Tongue (tissue), 2 donors: ENCODE results near the gene OR5M10. TPM values are rescaled to one million over a fixed set of nuclear protein-coding genes. Genes with fewer than 3 reads are reported as not detected.
A peak's percentile ranks its signal among the peaks of the same experiment; 100 is the strongest.
"Not testable (repeated sequence)": the region's sequence is repeated elsewhere in the genome, so short reads cannot be mapped to it uniquely, and the experiment has no call there.

Experiments used
- DNase-seq: peaks from one replicate; pipeline ENCODE4 v3.0.0-alpha.2; 2015
- total RNA-seq: library from RNA; depleted of rRNA; stranded (reverse); fragments of >200 nt; gene quantifications from one replicate; pipeline ENCODE4 v1.2.3, GENCODE V29; 2014

OR5M10 gene
- total RNA-seq, result not detected

DNA sequence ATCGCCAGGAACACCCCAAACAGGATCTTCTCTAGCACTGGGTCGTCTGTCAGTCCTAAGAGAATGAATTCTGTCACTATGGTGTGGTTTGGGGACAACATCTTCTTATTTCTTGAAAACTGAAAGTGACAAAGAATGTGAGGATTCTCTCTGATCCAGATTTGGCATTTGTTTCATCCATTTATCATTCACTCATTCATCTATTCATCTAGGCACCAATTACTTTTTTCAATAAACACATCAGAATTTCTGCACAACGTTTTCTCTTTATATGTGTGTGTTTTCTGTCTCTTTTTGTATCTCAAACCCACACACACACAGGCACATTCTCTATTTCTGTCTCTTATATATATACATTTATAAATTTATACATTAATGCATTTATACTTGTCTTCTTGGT is at the start of gene OR5M10:
OR5M10 (minus strand) TSS at position 101 of the 400 bp plus-strand sequence; CDS start at position 101, 0 bp downstream.
- no peak for DNase-seq

DNA sequence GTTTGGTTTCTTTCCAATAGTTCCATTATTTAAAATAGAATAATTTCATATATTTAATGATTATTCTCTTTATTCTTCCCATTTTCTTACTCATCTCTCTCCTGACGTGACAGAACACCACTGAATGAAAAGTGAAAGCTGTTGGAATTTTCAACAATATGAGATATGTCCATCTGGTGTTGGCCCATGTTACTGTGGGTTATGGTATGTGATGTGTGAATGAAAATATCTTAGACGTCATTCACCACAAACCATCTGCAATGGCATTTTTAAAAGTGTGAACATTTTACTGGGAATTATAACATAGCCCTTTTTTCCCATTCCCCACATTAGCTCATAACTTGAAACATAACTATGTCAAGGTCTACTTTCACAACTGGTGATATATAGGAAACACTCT is 48.4 kb upstream of the OR5M10 start:
- no peak for DNase-seq

DNA sequence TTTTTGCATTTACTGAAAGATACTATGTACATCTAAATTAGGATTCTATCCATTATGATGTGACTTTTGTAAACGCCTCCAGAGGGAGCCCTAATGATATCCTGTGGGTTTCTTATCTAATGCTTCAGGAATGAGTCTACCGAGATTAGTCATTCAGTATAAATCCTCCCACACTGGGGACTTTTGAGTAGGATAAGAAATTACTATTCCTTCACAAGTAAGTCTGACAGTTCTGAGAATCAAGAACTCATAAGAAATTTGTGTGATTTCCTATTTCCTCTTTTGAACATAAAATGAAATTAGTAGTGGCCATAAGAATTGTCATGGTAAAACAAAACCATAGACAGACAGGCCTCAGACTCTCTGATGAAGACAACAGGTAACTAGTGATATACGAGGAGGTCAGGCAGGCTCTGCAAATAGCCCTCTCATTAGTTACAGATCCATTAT is 47.2 kb upstream of the OR5M10 start:
- peak; percentile 40 for DNase-seq

DNA sequence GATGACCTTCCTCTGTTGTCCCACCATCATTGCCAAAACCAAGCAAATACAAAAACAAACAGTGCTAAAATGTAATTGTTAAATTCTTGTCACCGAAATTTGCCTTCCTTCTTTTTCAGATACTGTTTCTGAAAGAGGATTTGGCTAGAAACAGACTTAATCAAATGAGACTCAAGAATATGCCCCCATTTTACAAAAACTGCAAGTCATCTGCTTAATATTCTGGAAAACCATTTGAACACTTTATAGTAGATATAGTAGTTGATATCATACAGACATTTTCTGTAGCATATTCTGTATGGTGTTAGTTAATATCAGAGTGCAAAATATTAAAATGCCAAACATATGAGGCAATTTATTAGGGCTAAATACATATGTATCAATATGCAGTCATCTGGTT is 33.7 kb upstream of the OR5M10 start:
- no peak for DNase-seq

DNA sequence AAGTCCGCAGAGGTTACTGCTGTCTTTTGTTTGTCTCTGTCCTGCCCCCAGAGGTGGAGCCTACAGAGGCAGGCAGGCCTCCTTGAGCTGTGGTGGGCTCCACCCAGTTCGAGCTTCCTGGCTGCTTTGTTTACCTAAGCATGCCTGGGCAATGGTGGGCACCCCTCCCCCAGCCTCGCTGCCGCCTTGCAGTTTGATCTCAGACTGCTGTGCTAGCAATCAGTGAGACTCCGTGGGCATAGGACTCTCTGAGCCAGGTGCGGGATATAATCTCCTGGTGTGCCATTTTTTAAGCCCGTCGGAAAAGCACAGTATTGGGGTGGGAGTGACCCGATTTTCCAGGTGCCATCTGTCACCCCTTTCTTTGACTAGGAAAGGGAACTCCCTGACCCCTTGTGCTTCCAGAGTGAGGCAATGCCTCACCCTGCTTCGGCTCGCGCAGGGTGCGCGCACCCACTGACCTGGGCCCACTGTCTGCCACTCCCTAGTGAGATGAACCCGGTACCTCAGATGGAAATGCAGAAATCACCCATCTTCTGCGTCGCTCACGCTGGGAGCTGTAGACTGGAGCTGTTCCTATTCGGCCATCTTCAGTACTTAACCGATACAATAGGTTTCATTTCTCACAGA is 14.7 kb upstream of the OR5M10 start:
- DNase-seq, result not testable (repeated sequence)

DNA sequence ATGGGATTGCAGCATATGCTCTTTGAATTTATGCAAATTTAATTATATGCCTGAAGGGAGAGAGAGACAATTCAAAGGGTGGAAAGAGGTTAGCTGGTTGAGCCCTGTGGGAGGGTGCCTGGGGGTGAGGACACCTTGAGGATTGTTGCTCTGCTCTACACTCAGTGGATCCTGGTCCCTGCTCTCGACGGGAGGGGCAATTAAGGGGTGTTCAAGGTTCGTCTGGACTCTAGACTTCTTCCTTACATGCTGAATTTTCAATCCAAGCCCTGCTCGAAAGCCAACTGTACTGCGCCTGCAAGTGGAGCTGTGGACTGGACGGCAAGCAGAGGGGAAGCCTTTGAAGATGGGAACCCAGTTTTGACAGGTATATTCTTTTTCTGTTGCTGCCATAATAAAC is 18.9 kb downstream of the OR5M10 start:
- DNase-seq, result no peak

DNA sequence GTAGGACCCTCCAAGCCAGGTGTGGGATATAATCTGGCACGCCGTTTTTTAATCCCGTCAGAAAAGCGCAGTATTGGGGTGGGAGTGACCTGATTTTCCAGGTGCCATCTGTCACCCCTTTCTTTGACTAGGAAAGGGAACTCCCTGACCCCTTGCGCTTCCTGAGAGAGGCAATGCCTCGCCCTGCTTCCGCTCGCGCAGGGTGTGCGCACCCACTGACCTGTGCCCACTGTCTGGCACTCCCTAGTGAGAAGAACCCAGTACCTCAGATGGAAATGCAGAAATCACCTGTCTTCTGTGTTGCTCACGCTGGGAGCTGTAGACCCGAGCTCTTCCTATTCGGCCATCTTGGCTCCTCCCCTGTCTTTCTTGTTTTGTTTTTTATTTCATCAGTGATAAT is 22.8 kb downstream of the OR5M10 start:
- not testable (repeated sequence) for DNase-seq

DNA sequence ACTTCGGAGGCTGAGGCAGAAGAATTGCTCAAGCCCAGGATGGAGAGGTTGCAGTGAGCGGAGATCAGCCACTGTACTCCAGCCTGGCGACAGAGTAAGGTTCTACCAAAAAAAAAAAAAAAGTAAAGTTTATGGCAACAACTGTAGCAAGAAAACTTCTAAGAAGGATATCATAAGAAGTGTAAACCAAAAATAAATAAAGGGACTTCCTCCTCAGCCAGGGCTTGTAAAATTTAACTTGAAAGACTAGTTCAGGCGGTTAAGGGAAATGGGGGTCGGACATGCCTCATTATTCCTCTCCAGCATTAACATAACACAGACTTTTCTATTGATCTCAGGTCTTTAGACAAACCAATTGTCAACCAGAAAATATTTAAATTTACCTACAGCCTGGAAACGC is 32.0 kb downstream of the OR5M10 start:
- no peak for DNase-seq

DNA sequence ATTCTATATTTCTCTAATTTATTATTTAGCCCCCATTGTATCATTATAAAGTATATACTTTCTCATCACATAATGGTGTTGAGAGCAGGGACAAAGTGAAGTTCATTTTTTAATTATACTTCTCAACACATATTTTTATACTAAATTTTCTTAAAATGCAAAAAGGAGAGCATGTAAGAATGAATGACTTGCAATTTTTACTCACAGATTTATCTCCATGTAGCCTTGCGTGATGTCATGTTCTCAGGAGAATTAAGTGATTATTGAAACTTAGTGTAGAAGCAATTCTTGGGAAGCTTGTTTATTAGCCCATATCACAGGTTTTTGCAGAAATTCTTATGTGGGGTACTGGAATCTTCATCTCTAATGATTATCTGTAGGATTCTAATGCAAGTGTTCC is 33.8 kb downstream of the OR5M10 start:
- DNase-seq, result no peak

DNA sequence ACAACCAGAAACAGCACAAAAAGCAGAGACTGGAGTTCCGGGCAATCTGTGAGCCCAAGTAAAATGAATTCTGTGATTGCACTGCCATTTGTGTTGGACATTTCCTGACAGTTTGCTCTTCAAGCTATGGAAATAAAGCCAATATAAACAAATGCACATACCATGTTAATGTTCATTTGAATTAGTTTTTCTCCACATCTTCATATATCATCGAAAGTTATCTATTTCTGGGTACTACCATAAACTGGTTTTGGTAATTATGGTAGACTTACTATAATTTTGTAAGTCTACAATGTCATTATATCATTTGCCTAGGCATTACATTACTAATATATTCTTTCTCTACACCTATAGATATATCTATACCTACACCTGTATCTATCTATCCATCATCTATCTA is 34.4 kb downstream of the OR5M10 start, which contains the start of gene OR5M11:
OR5M11 (minus strand) TSS at position 101 of the 400 bp plus-strand sequence; CDS start at position 101, 0 bp downstream.
- no peak for DNase-seq

DNA sequence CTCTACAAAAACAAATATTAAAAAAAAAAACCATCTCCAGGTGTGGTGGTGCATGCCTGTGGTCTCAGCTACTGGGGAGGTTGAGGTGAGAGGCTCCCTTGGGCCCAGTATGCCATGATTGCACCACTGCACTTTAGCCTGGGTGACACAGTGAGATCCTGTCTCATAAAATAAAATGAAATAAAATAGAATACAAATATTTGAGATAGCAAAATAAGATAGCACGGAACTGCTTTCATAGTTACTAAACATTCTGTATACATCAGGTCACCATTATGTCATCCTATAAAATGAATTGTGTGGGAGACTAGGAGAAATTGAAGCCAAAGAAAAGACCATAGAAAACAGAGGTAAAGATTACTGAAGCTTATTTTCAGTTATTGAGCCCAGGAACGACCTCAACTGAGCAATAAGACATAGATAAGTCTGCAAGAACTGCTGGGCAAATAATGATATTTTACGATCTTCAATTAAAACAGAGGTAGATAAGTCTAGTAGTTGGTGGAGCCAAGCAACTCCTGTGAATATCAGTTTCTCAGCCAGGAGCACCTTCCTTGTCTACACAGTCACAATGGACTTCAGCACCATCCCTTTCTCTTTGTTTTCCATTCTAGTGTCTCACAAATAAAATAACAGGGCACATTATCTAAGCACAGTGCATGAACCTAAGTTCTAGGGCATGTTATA is 44.3 kb downstream of the OR5M10 start:
- no peak for DNase-seq

DNA sequence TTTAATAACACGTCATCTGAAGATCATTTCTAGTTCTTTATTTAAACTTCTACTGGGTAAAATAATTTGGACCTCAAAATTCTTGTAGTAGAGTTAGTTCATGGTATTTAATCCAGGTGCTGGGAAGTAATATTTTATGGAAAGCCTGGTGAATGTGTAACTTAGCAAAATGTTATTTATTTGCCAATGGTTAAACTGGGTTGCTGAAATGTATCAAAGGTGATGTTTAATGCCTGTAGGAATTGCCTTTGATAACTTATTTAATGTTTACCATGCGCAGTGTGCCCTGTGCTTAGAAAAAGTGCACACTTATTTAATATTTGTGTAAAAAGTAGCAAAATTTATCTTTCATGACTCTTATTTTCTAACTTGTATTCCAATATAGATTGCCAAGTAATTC is 45.7 kb downstream of the OR5M10 start:
- DNase-seq, result no peak

Other genes with a start within 250 kb of the OR5M10 start
- not detected for gene OR8K1, start 231.7 kb downstream of the OR5M10 start, total RNA-seq
- gene OR8J1, start 223.4 kb downstream of the OR5M10 start, total RNA-seq, result not detected
- not detected for gene OR8U1, start 202.1 kb downstream of the OR5M10 start, total RNA-seq
- not detected for gene OR5AL1, start 165.0 kb downstream of the OR5M10 start, total RNA-seq
- not detected for gene OR5M3, start 104.4 kb downstream of the OR5M10 start, total RNA-seq
- gene OR5M8, start 86.4 kb downstream of the OR5M10 start, total RNA-seq, result not detected
- gene OR5M11, start 34.5 kb downstream of the OR5M10 start, total RNA-seq, result not detected
- gene OR5M1, start 37.2 kb upstream of the OR5M10 start, total RNA-seq, result not detected
- gene OR5AP2, start 64.7 kb upstream of the OR5M10 start, total RNA-seq, result not detected
- gene OR5AR1, start 86.0 kb upstream of the OR5M10 start, total RNA-seq, result not detected
- not detected for gene OR9G1, start 121.4 kb upstream of the OR5M10 start, total RNA-seq
- gene OR9G4, start 171.0 kb upstream of the OR5M10 start, total RNA-seq, result not detected